Hindlimb muscle (tissue), 1 donor: ENCODE measurements around the gene KRT71. TPM values are rescaled to one million over a fixed set of nuclear protein-coding genes. Genes with fewer than 3 reads are reported as not detected.
"Not testable (repeated sequence)": the region's sequence is repeated elsewhere in the genome, so short reads cannot be mapped to it uniquely, and the experiment has no call there.

ENCODE experiments used
- DNase-seq: peaks from one replicate; pipeline ENCODE4 v3.0.0-alpha.2; 2013
- polyA plus RNA-seq: library from polyadenylated mRNA; unstranded; fragments of 120-200 nt; gene quantifications from one replicate; pipeline ENCODE4 v1.2.1, GENCODE V29; 2013; ENCODE audit not compliant: insufficient read length

KRT71 gene
- polyA plus RNA-seq, result not detected

GRCh38 chr12:52552681-52553195 lies at the start of gene KRT71:
TSS of gene KRT71 (minus strand) at chr12:52553145. CDS start at chr12:52553077, 68 bp downstream.
- DNase-seq, result no peak

- DNase-seq, result no peak
Observed at GRCh38 chr12:52602552-52602951, 49.6 kb upstream of the KRT71 start.

- DNase-seq, result no peak
Observed at GRCh38 chr12:52601671-52602070, 48.7 kb upstream of the KRT71 start.

DNA sequence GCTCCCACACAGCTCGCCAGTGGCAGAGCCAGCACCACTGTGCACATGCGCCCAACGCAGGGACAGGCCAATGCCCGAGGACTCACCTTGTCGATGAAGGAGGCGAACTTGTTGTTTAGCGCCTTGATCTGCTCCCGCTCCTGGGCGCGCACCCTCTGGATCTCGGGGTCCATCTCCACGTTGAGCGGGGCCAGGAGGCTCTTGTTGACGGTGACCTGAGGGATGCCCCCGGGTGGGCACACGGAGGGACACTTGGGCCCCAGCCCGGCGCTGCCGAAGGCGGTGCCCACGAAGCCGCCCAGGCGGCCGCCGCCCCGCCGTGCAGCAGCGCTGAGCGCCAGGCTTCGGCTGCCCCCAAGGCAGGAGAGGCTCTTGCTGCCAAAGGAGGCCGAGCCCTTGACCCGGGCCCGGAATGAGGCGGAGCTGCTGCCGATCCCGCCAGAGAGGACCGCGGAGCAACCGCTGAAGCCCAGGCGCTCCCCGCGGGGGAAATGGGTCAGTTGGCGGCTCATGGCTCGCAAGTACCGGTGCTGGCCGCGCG lies 48.1 kb upstream of the KRT71 start, which contains the start of gene KRT72:
Gene KRT72 (minus strand): TSS at position 523 of the 541 bp plus-strand sequence. CDS start 11 bp downstream, at position 512.
- DNase-seq, result no peak

DNA sequence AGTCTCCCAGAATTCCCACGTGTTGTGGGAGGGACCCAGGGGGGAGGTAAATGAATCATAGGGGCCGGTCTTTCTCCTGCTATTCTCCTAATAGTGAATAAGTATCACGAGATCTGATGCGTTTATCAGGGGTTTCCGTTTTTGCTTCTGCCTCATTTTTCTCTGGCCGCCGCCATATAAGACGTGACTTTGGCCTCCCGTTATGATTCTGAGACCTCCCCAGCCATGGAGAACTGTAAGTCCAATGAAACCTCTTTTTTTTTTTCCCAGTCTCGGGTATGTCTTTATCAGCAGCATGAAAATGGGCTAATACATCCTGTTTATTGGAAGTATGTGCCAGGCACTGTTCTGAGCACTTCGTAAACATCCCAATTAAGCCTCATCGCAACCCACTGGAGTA lies 47.5 kb upstream of the KRT71 start:
- DNase-seq, result no peak

DNA sequence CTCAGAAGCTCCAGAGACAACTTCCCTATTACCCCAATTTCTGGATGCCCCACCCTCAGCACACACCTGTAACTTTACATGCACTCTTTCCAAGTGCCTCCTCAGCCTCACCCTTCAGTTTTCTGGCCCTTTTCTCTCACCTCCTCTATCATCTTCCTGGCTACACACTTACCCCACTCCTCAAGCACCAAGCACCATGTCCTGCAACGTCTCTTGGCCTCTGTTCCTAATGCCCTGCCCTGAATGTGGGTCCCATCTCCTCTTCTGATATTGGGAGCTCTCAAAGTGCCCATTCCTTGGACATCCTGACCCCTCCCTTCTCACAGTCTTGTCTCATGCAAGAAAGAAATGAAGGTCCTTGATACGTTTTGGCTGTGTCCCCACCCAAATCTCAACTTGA lies 47.1 kb upstream of the KRT71 start:
- no peak for DNase-seq

DNA sequence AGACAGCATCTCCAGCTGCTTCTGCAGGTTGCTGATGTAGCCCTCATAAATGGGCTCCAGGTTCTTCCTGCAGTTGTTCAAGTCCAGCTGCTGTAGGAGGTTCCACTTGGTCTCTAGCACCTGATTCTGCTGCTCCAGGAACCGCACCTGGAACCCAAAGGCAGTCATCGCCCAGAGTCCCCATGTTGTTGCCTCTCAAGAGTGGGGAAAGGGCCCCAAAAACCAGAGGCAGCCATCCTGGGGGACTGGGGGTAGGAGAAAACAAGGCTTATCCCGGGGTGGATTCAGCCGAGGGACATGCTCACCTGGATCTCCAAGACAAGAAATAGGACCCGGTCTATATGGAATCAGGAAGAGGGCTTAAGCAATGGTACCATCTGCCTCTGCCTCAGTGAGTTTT lies 46.0 kb upstream of the KRT71 start:
- DNase-seq, result no peak

- DNase-seq, result not testable (repeated sequence)
Observed at GRCh38 chr12:52594237-52594636, 41.3 kb upstream of the KRT71 start.

DNA sequence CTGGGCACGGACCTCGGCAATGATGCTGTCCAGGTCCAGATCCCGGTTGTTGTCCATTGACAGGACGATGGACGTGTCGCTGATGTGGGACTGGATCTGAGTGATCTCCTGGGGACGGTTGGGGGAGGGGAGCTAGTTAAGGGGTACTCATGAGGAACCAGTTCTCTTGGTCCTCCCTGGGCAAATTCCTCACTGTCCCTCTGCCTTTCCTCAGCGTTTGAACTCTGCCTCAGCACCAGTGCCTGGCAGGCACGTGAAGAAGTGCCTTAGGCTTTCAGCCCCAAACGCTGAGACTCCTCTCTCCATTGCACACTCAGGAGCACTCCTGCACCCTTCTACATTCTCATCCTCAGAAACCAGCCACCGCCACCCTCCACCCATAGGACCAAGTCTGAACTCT lies 38.6 kb upstream of the KRT71 start:
- no peak for DNase-seq

GRCh38 chr12:52590021-52590420 lies 37.1 kb upstream of the KRT71 start:
- DNase-seq, result no peak

GRCh38 chr12:52587563-52587962 lies 34.6 kb upstream of the KRT71 start:
- DNase-seq, result no peak

- peak; percentile 32 for DNase-seq
Observed at GRCh38 chr12:52585946-52586345, 33.0 kb upstream of the KRT71 start.

- DNase-seq, result no peak
Observed at GRCh38 chr12:52585066-52585465, 32.1 kb upstream of the KRT71 start.

- DNase-seq, result no peak
Observed at GRCh38 chr12:52584156-52584682, 31.3 kb upstream of the KRT71 start.

DNA sequence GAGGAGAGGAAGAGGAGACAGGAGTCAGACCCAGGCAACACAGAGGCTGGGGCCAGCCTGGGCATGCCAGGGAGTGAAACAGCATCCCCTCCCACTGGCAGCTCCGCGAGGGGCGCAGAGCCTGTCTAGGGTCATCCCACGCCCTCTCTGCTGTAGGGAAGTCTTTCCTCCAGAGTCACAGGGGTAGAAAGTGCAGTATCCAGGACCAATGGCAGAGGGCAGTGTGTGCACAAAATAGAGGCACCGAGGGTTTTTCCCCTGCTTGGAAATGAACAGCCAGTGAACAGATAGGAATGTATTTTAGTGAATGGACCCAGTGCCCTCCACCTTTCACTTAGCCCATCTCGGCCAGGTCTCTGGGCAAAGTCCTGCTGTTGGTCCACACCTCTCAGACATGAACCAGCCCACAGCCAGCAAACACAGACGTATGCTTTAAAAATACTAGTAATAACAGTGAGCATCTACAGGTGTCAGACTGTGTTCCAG lies 30.1 kb upstream of the KRT71 start:
- DNase-seq, result peak; percentile 23

DNA sequence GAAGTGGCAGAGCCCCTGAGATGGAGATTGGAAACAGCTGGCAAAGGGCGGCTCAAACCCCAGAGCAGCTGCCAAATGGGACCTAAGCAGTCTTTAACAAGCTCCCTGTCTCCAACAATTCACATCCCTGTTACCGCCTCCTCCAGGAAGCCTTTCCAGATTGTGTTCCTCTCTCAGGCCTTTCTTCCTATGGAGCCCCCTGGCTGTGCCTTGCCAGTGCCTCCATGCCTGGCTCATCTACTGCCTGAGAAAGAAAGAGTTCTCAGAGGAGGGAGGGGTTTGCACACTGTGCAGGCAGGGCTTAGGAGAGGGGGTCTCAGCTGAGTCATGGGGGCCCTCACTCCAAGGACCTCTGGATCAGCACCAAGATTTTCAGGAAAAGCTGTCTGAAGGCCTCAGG lies 29.5 kb upstream of the KRT71 start:
- no peak for DNase-seq

GRCh38 chr12:52581481-52581880 lies 28.5 kb upstream of the KRT71 start:
- no peak for DNase-seq

DNA sequence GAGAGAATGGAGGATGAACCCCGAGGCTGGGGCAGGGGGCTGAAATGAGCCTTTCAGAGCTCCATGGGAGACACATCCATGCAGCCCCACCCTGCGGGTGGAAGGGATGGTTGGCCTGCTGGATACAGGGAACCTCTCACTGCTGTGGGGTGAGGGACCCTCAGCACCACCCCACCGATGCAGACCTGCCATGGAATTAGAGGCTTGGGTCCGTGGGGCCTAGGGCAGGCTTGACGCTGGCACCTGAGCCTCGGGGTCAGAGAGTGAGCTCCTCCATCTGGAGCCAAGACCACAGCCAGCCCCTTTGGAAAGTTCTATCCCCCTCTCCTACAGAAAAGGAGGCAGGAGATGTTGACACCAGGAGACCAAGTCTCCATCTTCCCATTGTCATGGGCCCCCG lies 28.1 kb upstream of the KRT71 start:
- DNase-seq, result no peak

GRCh38 chr12:52580496-52580895 lies 27.6 kb upstream of the KRT71 start:
- no peak for DNase-seq

DNA sequence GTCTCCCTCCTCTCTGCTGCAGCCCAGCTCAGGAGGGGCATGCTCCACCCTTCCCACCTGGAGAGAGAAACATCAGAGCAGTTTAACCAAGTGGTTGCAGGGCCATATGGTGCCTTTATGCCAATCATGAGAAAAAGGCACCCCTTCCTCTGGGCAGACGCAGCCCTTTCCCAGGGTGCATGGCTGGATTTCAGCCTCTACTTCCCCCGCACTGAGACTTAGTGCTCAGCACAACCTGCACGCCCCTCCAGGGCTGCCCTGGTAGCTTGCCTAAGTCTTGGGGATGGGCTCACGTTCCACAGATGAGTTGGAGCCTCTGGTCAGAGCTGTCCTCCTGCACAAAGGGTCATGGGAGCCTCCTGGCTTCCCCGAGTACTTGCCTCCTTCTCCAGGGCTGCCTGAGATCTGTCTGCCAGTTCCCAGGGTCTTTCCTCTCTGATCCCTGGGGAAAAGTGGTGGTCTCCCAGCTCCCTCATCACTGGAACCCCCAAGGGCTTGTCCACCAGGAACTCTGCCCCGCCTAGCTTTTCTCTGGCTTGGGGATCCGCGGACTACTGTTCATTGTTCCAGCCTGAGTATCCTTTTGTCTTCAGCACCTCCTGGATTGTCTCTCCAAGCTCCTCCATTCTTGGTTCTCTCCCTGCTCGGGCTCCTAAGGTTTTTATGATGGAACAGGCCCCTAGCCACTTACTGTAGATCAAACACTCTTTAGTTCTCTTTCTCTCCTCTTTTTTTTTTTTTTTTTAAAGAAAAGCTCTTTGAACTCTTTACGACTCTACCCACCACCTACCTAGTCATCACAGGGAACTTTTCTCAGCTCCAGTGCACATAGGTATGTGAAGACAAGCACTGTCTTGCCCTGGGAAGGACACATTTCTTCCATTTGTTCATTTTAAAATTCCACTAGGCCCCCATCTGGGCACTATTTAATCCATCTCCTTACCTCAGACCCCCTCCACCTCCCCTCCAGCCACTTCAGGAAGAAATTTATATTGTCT lies 26.8 kb upstream of the KRT71 start:
- DNase-seq, result no peak

- no peak for DNase-seq
Observed at GRCh38 chr12:52578469-52578868, 25.5 kb upstream of the KRT71 start.

DNA sequence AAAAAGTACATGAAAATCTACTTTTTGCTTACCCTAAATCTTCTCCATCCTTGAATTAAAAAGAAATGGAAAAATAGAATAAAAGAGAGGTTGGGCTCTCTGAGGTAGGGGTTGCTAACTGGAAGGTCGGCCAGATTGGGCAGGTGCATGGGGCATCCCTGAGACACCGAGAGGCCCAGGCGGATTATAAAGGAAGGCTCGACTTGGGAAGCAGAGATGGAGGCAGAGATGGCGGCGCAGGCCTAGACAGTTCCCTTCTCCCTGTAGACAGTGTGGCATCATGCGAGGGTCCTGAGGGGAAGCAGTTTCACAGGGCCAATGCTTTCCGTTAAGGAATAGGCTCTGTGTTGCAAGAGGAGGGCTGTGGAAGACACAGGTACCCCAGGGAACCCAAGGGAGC lies 24.4 kb upstream of the KRT71 start:
- no peak for DNase-seq

DNA sequence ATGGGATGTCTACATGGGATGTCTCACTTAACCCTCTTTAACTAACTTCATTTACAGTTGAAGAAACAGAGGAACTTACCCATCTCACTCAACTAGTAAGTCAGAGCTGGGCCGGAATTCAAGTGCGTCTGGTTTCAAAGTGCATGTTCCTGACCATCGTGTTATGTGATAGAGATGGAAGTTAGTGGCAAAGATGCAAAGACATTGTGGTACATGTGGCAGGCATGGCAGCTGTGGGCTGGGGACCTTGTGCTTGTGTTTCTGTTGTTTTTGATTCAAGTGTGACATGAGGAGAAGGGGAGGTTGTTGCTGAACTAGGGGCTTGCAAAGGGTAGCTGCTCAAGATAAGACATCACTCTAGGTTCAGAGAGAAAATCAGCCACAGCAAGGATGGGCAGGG lies 23.0 kb upstream of the KRT71 start:
- DNase-seq, result no peak
